ENCODE measurements around the gene STAT5A. TPM values are rescaled to one million over a fixed set of nuclear protein-coding genes. Genes with fewer than 3 reads are reported as not detected.

Gene STAT5A
- total RNA-seq, 1 experiment from 2014 or later: 0.19 TPM

GRCh38 chr17:42274253-42274542 lies 14.1 kb upstream of the STAT5A start:
- H3K4me3 ChIP-seq (ENCODE audit: low read depth, low read length, poor library complexity, severe bottlenecking): no peak overlapping the region
- TF ChIP-seq CTCF (conservative IDR thresholded peaks at IDR 0.05; ENCODE audit: low read depth, low read length) (no peak), EZH2 (IDR thresholded peaks at IDR 0.05; ENCODE audit: borderline replicate concordance, low read depth, low read length, poor library complexity, severe bottlenecking) (no peak)
- no peaks in the 10 kb centered on the region for H3K27me3 ChIP-seq (replicated peaks; ENCODE audit: insufficient read depth, low read depth, low read length, poor library complexity)

GRCh38 chr17:42274812-42275526 lies 13.3 kb upstream of the STAT5A start:
- Histone ChIP-seq H3K36me3 (ENCODE audit: insufficient read depth, low read length, poor library complexity, severe bottlenecking) (no peaks in the 10 kb centered on the region), H3K27me3 (replicated peaks; ENCODE audit: insufficient read depth, low read depth, low read length, poor library complexity) (no peaks in the 10 kb centered on the region), H3K4me1 (ENCODE audit: insufficient read depth, low read length, poor library complexity, severe bottlenecking) (peaks cover 8% of the 10 kb centered on the region), H3K9me3 (ENCODE audit: low read depth, low read length, poor library complexity, severe bottlenecking) (no peaks in the 10 kb centered on the region), H3K4me3 (ENCODE audit: low read depth, low read length, poor library complexity, severe bottlenecking) (peak overlapping the region; percentile 59), H3K27ac (ENCODE audit: low read depth, low read length, poor library complexity, severe bottlenecking) (no peak overlapping the region)
- intact Hi-C loops (cut with micrococcal nuclease; ENCODE audit: unreplicated experiment): no loop called here
- no peak for TF ChIP-seq CTCF (conservative IDR thresholded peaks at IDR 0.05; ENCODE audit: low read depth, low read length)
- no peak for TF ChIP-seq EZH2 (IDR thresholded peaks at IDR 0.05; ENCODE audit: borderline replicate concordance, low read depth, low read length, poor library complexity, severe bottlenecking)
- DNase-seq (ENCODE audit: low spot score): no peak
- CTCF ChIA-PET: no interaction called here
- no TSS peak for BruUV-seq (replicated peaks)
- POLR2A ChIA-PET (ENCODE audit: low non-redundant PET): no interaction called here

More at GRCh38 chr17:42274253-42274542, 14.1 kb upstream of the STAT5A start:
- intact Hi-C loops (cut with micrococcal nuclease; ENCODE audit: unreplicated experiment): no loop called here
- no peaks in the 10 kb centered on the region for H3K9me3 ChIP-seq (ENCODE audit: low read depth, low read length, poor library complexity, severe bottlenecking)
- no peak for DNase-seq (ENCODE audit: low spot score)
- H3K27ac ChIP-seq (ENCODE audit: low read depth, low read length, poor library complexity, severe bottlenecking): no peak overlapping the region
- BruUV-seq (replicated peaks): no TSS peak
- H3K4me1 ChIP-seq (ENCODE audit: insufficient read depth, low read length, poor library complexity, severe bottlenecking): peaks cover 8% of the 10 kb centered on the region
- H3K36me3 ChIP-seq (ENCODE audit: insufficient read depth, low read length, poor library complexity, severe bottlenecking): no peaks in the 10 kb centered on the region
- ChIA-PET POLR2A (ENCODE audit: low non-redundant PET) (no interaction called here), CTCF (no interaction called here)

GRCh38 chr17:42275527-42276358 lies 12.6 kb upstream of the STAT5A start:
- intact Hi-C loops (cut with micrococcal nuclease; ENCODE audit: unreplicated experiment): no loop called here
- no peaks in the 10 kb centered on the region for H3K27me3 ChIP-seq (replicated peaks; ENCODE audit: insufficient read depth, low read depth, low read length, poor library complexity)
- BruUV-seq (replicated peaks): no TSS peak
- H3K27ac ChIP-seq (ENCODE audit: low read depth, low read length, poor library complexity, severe bottlenecking): no peak overlapping the region
- H3K4me3 ChIP-seq (ENCODE audit: low read depth, low read length, poor library complexity, severe bottlenecking): peak overlapping the region; percentile 59
- H3K4me1 ChIP-seq (ENCODE audit: insufficient read depth, low read length, poor library complexity, severe bottlenecking): peaks cover 8% of the 10 kb centered on the region
- ChIA-PET POLR2A (ENCODE audit: low non-redundant PET) (interaction anchor here (0.6 kb wide), 1 partner anchor 533 kb away, joined by 4 read pairs; no protein-coding TSS in a partner anchor), CTCF (no interaction called here)
- no peaks in the 10 kb centered on the region for H3K36me3 ChIP-seq (ENCODE audit: insufficient read depth, low read length, poor library complexity, severe bottlenecking)
- no peak for TF ChIP-seq EZH2 (IDR thresholded peaks at IDR 0.05; ENCODE audit: borderline replicate concordance, low read depth, low read length, poor library complexity, severe bottlenecking)
- TF ChIP-seq CTCF (conservative IDR thresholded peaks at IDR 0.05; ENCODE audit: low read depth, low read length): no peak
- no peaks in the 10 kb centered on the region for H3K9me3 ChIP-seq (ENCODE audit: low read depth, low read length, poor library complexity, severe bottlenecking)
- DNase-seq (ENCODE audit: low spot score): peak; percentile 24

Data from A673 (cell line).